ENCODE measurements around the gene ARL15. TPM values are rescaled to one million over a fixed set of nuclear protein-coding genes. Genes with fewer than 3 reads are reported as not detected.

Gene ARL15
- total and polyA plus RNA-seq, 2 donors (not counting 1 experiment from before 2014, with no cell fraction given) = 5.8 to 20.5 TPM

- Histone ChIP-seq H3K27ac (ENCODE audit: low read length in 2 of 2) (no peak overlapping the region), H4K20me1 (ENCODE audit: control insufficient read depth, insufficient read depth, low read length, poor library complexity, severe bottlenecking) (no peaks in the 10 kb centered on the region), H3K9ac (ENCODE audit: low read length) (no peak overlapping the region), H3K27me3 (replicated peaks in 1 of 4; ENCODE audit: control extremely low read depth in 1 of 4, control insufficient read depth in 3 of 4, insufficient read depth in 4 of 4, low read length in 3 of 4) (no peaks in the 10 kb centered on the region), H2AFZ (ENCODE audit: insufficient read depth, low read depth, low read length, poor library complexity, severe bottlenecking) (no peak overlapping the region), H3K36me3 (replicated peaks in 1 of 2; ENCODE audit: control extremely low read depth in 1 of 2, control insufficient read depth in 1 of 2, extremely low read depth in 1 of 2, insufficient read depth in 2 of 2, low read length in 1 of 2) (no peaks in the 10 kb centered on the region), H3K4me3 (ENCODE audit: control extremely low read depth in 1 of 5, extremely low read depth in 1 of 5, insufficient read depth in 1 of 5, low read depth in 2 of 5, low read length in 4 of 5) (no peak overlapping the region), H3K79me2 (ENCODE audit: control insufficient read depth, insufficient read depth, low read length) (no peaks in the 10 kb centered on the region), H3K4me2 (replicated peaks; ENCODE audit: low read depth, low read length, poor library complexity, severe bottlenecking) (no peak overlapping the region), H3K9me3 (ENCODE audit: control extremely low read depth in 1 of 3, control insufficient read depth in 2 of 3, insufficient read depth in 1 of 3, low read length in 2 of 3) (peaks cover 2 to 3% (median 2%) of the 10 kb centered on the region in 3 donors), H3K4me1 (ENCODE audit: control insufficient read depth in 2 of 2, insufficient read depth in 2 of 2, low read length in 2 of 2) (no peaks in the 10 kb centered on the region)
- no peaks in the 10 kb centered on the region for H3K4me1 Mint-ChIP-seq
- H3K9me3 Mint-ChIP-seq (ENCODE audit: insufficient read depth) = no peaks in the 10 kb centered on the region
- intact Hi-C loops (cut with micrococcal nuclease) = no loop called here
- no peak overlapping the region for H3K4me3 Mint-ChIP-seq
- POLR2A ChIA-PET = no interaction called here
- H3K27me3 Mint-ChIP-seq = no peaks in the 10 kb centered on the region
- TF ChIP-seq EZH2 (IDR thresholded peaks at IDR 0.05; ENCODE audit: borderline replicate concordance, insufficient read depth, low read depth, low read length, poor library complexity, severe bottlenecking) (no peak), CTCF (IDR thresholded peaks at IDR 0.05) (no peak)
- 91% methylated on average over 3 of the region's 3 CpGs for WGBS (ENCODE audit: insufficient coverage)
- CTCF ChIA-PET = no interaction called here
- no peak for DNase-seq
- H3K27ac Mint-ChIP-seq = no peak overlapping the region
- no peak for ATAC-seq (ENCODE audit: low read depth)
Measured at GRCh38 chr5:53950621-53951020, 359.8 kb downstream of the ARL15 start.

GRCh38 chr5:53948598-53948997 lies 361.8 kb downstream of the ARL15 start:
- H2AFZ ChIP-seq (ENCODE audit: insufficient read depth, low read depth, low read length, poor library complexity, severe bottlenecking) = no peak overlapping the region
- H3K4me1 Mint-ChIP-seq = no peaks in the 10 kb centered on the region
- ChIA-PET CTCF (no interaction called here), POLR2A (no interaction called here)
- no peak overlapping the region for H3K4me3 Mint-ChIP-seq
- no peaks in the 10 kb centered on the region for H3K9me3 Mint-ChIP-seq (ENCODE audit: insufficient read depth)
- 100% methylated on average over 1 of the region's 4 CpGs for WGBS (ENCODE audit: insufficient coverage)
- no peak overlapping the region for H3K9ac ChIP-seq (ENCODE audit: low read length)
- H3K36me3 ChIP-seq (replicated peaks in 1 of 2; ENCODE audit: control extremely low read depth in 1 of 2, control insufficient read depth in 1 of 2, extremely low read depth in 1 of 2, insufficient read depth in 2 of 2, low read length in 1 of 2) = no peaks in the 10 kb centered on the region
- no peaks in the 10 kb centered on the region for H3K9me3 ChIP-seq (ENCODE audit: control extremely low read depth in 1 of 3, control insufficient read depth in 2 of 3, insufficient read depth in 1 of 3, low read length in 2 of 3)
- H3K4me1 ChIP-seq (ENCODE audit: control insufficient read depth in 2 of 2, insufficient read depth in 2 of 2, low read length in 2 of 2) = no peaks in the 10 kb centered on the region
- ATAC-seq (ENCODE audit: low read depth) = no peak
- no peaks in the 10 kb centered on the region for H4K20me1 ChIP-seq (ENCODE audit: control insufficient read depth, insufficient read depth, low read length, poor library complexity, severe bottlenecking)
- no peak overlapping the region for H3K27ac Mint-ChIP-seq
- H3K27ac ChIP-seq (ENCODE audit: low read length in 2 of 2) = no peak overlapping the region
- H3K79me2 ChIP-seq (ENCODE audit: control insufficient read depth, insufficient read depth, low read length) = no peaks in the 10 kb centered on the region
- H3K27me3 Mint-ChIP-seq = no peaks in the 10 kb centered on the region
- no peaks in the 10 kb centered on the region for H3K27me3 ChIP-seq (replicated peaks in 1 of 4; ENCODE audit: control extremely low read depth in 1 of 4, control insufficient read depth in 3 of 4, insufficient read depth in 4 of 4, low read length in 3 of 4)
- no peak for TF ChIP-seq CTCF (IDR thresholded peaks at IDR 0.05)
- no peak for TF ChIP-seq EZH2 (IDR thresholded peaks at IDR 0.05; ENCODE audit: borderline replicate concordance, insufficient read depth, low read depth, low read length, poor library complexity, severe bottlenecking)
- H3K4me3 ChIP-seq (ENCODE audit: control extremely low read depth in 1 of 5, extremely low read depth in 1 of 5, insufficient read depth in 1 of 5, low read depth in 2 of 5, low read length in 4 of 5) = no peak overlapping the region
- H3K4me2 ChIP-seq (replicated peaks; ENCODE audit: low read depth, low read length, poor library complexity, severe bottlenecking) = no peak overlapping the region
- no peak for DNase-seq
- intact Hi-C loops (cut with micrococcal nuclease) = no loop called here

All from B cell (primary cell).